GM19099 (cell line): ENCODE data around the gene SLC7A11.

Experiments used
- POLR2A ChIP-seq: IDR thresholded peaks from 3 replicates; pipeline ENCODE4 v1.6.1; 2011; ENCODE audit warnings: low read depth; ENCODE audit not compliant: insufficient read length; ENCODE audit errors: extremely low read depth

SLC7A11 gene

GRCh38 chr4:138242076-138242833, at the start of gene SLC7A11:
SLC7A11 (minus strand) TSS chr4:138242349; CDS start chr4:138242069, 280 bp downstream.
- TF ChIP-seq POLR2A = peak; percentile 94

- no peak for TF ChIP-seq POLR2A
Observed at GRCh38 chr4:138291431-138291830, 49.3 kb upstream of the SLC7A11 start.

- no peak for TF ChIP-seq POLR2A
Observed at GRCh38 chr4:138290805-138291204, 48.7 kb upstream of the SLC7A11 start.

- no peak for TF ChIP-seq POLR2A
Observed at GRCh38 chr4:138279286-138279685, 37.1 kb upstream of the SLC7A11 start.

DNA sequence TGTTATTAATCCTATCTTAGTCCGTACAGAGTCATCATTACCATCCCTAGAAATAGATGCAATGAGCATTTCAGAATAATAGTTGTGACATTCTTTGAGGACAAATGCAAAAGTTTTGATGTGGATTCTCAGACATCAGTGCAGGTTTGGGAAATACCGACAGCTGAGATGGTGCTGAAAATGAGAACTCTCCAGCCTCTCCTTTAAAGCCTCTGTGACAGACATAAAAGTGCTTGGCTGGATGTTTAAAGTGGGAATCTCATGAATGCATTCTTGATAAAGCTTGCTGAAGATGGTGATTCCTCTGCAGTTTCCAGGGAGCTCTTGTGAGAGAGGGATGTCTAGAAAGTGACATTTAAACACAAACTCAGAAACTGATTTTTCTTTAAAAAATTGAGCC, 35.0 kb upstream of the SLC7A11 start:
- no peak for TF ChIP-seq POLR2A

GRCh38 chr4:138275963-138276621, 33.9 kb upstream of the SLC7A11 start:
- no peak for TF ChIP-seq POLR2A

DNA sequence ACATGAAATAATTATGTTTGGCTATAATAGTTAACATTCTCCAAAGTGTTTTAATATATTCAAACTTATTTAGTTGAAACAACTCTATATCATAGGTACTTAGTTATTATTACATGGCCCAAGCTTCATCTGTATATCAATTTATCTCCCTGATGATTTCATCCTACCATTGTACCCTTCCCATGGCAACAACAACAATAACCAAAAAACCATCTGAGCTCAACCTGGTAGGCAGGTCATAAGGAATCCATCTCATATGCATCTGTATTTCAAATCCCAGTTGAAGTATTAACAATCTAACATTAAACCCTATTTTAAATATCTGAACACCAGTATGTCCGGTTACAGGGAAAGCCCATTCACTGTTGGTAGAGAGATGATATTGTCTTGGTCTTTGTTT, 33.1 kb upstream of the SLC7A11 start:
- no peak for TF ChIP-seq POLR2A

DNA sequence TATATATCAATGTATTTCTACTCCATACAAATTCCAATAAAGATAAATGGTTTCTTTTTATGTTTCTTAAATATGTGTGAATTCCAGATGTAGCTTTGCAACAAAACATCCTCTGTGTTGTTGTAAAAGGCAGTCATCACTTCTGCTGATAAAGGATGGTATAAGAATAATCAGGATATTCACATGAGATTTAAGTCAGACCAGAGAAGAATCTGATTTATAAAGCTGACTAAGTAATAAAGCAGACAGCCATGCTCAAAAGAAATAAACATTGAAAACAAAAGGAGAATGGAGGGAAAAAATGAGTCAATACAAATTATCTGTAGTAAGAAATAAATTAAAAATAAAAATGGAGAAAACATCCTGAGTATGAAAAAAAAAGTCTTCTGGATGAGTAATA, 27.0 kb upstream of the SLC7A11 start:
- TF ChIP-seq POLR2A = no peak

DNA sequence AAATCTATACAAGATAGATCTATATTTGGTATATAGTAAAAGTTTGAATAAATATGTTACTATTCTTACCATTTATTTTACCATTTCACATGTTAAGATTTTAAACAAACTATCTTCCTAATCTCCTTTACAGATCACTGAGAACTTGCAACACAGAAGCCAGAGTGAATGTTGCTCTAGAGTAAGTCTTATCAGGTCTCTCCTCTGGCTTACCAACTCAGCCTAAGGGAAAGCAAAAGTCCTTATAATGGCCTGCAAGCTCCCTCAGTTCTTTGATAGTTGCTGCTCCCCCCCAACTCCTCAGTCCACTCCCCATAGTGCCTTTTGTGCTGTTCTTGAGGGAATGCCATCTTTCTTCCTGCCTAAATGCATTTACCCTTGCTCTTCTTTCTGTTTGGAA, 25.7 kb upstream of the SLC7A11 start:
- no peak for TF ChIP-seq POLR2A

GRCh38 chr4:138266948-138267347, 24.8 kb upstream of the SLC7A11 start:
- TF ChIP-seq POLR2A = no peak

GRCh38 chr4:138263247-138263816, 21.2 kb upstream of the SLC7A11 start:
- TF ChIP-seq POLR2A = no peak

DNA sequence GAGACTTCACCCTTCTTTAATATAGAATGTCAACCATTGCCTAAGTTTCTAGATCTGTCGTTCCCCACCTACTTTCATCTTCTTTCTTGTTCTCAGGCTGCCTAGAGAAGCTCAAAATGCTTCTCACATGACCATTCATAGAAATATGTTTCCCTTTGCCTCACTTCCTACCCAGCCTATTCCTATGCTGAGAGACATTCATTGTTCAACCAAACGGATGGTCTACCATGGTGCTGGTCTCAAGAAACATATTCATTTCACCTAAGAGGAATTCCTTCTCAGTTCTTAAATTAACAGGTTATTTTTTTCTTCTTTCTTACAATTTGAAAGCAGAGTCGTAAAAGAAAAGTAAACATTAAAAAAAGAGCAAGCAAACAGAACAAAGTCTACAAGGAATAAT, 20.3 kb upstream of the SLC7A11 start:
- TF ChIP-seq POLR2A = no peak

GRCh38 chr4:138262030-138262429, 19.9 kb upstream of the SLC7A11 start:
- TF ChIP-seq POLR2A = no peak

GRCh38 chr4:138259824-138260223, 17.7 kb upstream of the SLC7A11 start:
- TF ChIP-seq POLR2A = no peak

- TF ChIP-seq POLR2A = no peak
Observed at GRCh38 chr4:138259271-138259670, 17.1 kb upstream of the SLC7A11 start.

- TF ChIP-seq POLR2A = no peak
Observed at GRCh38 chr4:138256608-138257007, 14.5 kb upstream of the SLC7A11 start.
